COR-L47 (cell line): ENCODE measurements around the gene P2RY13.

ENCODE experiments used
- DNase-seq: peaks from one replicate; lab custom pipeline; 2025; lab: John Stamatoyannopoulos, UW

The P2RY13 gene

DNA sequence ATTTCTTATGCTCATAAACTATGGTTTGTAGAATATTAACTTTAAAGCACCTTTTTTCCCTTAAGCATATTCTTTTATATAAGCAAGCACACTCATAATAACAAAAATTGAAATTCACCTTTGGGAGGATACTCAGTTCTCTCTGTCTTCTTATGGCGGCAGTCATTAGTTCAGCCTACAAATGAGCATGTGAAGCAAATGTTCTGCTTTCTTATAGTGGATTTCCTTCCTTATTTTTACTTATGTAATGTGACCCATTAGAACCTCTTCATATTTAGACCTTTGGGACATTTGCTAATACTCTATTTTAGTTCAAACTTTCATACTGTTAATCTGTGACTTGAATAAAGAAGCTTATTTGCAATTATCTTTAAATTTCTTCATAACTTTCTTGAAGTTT is at the start of gene P2RY13:
P2RY13 (minus strand) TSS at position 187 of the 400 bp plus-strand sequence; CDS start at position 166, 21 bp downstream.
- DNase-seq = no peak

DNA sequence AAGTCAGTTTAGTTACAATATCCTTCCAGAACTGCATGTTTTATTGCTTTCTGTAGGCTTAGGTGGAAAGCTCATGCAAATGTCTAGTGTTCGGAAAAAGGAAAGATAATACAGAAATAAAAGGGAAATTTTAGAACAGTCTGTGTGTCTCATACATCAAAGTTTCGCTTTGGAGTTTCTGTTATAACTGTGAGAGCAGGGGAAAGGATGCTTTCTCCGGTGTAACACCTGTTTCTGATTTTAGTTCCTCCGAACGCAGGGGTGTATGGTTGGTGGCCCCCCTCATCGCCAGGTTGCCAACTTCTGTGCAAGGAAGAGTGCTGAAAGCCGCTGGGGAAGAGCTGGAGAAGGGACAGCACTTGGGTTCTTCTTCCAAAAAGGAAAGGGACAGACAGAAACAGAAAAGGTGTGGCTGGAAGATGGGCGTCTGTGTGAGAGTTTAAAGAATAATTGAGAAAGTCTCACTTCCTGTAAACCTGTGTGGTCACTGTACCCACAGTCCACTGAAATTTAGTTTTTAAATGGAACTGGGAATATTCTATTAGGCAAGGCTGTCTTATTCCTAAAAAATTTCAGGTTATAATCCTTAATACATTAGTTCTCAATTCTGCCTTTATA is 48.5 kb upstream of the P2RY13 start:
- no peak for DNase-seq

DNA sequence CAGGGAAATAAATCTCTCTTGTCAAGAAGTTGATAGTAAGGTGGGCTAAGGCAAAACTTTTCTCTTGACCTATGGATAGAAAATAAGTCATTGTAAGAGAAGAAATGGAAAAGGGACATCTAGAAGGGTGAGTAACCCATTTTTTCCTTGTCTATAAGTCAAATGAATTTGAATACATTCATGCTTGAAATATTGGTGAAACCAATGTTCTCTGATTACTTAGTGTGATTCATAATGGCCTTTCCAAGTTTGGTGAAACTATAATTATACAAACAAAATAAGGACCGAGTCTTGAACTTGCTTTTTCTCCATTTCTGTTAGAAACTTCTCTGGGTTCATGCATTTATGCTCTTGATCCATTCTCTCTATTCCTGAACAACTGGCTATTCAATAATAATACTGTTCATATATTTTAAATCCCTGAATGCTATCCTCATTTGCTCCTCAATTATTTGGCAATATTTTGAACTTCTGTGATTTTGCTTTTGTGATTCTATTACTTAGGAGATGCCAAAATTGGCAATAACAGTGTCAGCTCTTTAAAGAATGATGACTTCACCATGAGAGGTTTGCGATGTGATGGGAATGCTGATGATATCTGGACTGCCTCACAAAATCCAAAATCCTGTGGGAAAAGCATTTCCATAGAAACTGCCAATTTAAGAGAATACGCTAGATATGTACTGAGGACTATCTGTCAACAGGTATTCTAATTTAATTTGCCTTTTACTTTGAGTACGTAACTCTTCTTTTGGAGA is 42.9 kb upstream of the P2RY13 start:
- no peak for DNase-seq

- no peak for DNase-seq
These were observed 42.2 kb upstream of the P2RY13 start for GRCh38 chr3:151371526-151371925.

GRCh38 chr3:151367448-151367847 is 38.1 kb upstream of the P2RY13 start:
- no peak for DNase-seq

DNA sequence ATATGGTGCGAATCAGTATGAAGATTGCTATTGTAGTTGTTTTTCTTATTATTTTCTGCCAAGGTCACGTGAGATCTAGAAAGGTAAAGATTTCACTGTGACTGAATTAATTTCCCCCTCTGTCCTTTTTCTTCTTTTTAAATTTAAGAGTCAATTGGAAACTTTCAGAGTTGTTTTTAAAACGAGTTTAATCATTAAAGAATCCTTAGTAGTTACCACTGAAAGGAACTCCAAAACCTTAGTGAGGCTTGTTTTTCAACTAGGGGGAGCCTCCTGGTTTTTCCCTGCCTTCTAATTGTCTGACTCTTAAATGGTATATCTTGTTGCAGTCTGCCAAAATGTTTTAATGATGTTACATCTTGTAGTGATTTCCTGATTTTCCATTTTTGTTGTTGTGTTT is 37.6 kb upstream of the P2RY13 start:
- DNase-seq = no peak

- no peak for DNase-seq
These were observed 33.4 kb upstream of the P2RY13 start for GRCh38 chr3:151362751-151363174.

DNA sequence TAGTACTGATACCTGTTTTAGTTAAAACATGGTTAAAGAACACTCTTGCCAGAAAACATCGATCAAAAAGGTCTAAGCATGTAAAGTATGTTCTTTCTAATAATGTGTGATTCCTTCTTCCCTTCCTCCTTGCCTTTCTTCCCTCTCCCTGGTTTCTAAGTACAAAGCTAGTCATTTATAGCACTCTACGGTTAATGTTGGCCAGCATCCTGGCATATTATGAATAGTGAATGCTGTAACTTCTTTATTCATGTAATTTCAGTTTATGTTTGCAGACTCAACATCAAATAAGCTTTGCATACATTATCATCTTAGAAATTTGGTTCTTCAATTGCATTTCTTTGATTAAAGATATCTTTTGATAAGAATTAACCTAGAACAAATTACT is 28.1 kb upstream of the P2RY13 start:
- DNase-seq = no peak

- no peak for DNase-seq
These were observed 27.6 kb upstream of the P2RY13 start for GRCh38 chr3:151356794-151357462.

- no peak for DNase-seq
These were observed 22.3 kb upstream of the P2RY13 start for GRCh38 chr3:151351648-151352047.

DNA sequence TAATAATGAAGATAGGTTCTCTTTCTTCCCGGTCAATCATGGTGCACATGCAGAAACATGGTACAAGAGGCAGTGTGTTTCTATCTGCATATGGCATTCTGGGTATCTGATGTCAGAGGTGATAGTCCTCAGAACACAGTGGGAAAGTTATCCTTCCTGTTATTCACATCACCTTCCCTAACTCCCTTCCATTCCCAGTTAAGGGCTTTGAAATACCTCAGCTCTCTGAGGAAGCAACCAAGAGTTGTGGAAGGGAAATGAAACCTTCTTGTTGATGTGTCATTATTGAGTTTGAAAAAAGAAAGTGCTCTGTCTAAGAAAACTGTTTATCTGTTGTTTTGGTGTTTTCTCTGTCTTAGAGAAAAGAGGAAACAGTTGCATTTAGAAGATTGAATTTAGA is 21.9 kb upstream of the P2RY13 start:
- DNase-seq = no peak

- no peak for DNase-seq
These were observed 21.3 kb upstream of the P2RY13 start for GRCh38 chr3:151350656-151351055.

GRCh38 chr3:151347432-151347831 is 18.1 kb upstream of the P2RY13 start:
- no peak for DNase-seq

DNA sequence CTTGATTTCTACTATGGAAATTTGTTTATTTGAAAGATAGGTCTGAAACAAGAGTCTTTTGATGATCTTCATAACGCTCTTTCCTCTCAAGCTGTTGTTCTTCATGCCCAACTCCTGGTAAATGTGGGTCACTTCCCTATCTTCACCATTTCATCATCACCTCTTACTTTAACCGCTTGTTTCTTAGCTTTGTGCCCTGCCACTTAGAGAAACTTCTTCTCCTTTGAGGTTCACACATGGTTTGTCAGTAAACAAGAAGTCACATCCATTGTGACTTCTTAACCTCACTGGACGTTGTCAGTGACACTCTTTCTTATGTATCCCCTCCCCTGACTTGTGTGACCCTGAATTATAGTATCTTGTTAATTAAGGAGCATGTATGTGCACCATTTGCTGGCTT is 16.9 kb upstream of the P2RY13 start:
- no peak for DNase-seq

GRCh38 chr3:151345859-151346258 is 16.5 kb upstream of the P2RY13 start:
- DNase-seq = no peak

DNA sequence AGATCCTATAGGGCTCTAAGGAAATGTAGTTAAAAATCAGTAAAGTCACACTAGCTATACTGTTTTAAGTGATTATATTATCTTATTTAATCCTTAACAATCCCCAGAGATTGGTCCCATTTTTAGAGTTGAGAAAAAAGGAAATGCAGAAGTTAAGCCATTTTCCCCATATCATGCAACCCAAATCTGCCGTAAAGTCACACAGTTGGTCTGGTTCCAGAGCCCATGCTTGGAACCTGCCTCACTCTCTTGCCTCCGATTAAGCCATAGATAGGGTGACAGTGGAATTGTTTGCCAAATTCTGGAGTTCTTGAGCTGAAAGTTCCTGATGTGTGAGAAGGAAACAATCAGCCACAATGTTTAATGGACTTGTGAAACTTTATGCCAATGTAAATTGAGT is 2.3 kb upstream of the P2RY13 start:
- DNase-seq = no peak

DNA sequence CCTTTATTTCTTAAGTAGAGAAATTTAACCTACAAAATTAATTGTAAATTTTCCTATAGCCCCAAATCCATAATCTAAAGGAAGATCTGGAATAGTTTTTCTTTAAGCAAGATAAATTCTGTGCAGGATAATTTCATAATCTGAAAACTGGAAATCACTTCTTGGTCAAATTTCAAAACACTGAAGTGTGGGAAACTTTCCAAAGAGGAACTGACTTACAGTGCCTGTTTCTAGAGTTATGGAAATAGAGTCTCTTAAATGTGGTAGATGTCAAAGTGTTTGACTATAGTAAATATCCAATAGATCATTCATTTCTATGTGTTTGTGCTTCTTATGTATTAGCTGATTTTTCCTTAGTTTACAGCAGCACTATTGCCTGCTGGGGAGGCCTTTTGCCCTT is 1.6 kb upstream of the P2RY13 start:
- no peak for DNase-seq

- no peak for DNase-seq
These were observed 1.0 kb upstream of the P2RY13 start for GRCh38 chr3:151330379-151330778.

DNA sequence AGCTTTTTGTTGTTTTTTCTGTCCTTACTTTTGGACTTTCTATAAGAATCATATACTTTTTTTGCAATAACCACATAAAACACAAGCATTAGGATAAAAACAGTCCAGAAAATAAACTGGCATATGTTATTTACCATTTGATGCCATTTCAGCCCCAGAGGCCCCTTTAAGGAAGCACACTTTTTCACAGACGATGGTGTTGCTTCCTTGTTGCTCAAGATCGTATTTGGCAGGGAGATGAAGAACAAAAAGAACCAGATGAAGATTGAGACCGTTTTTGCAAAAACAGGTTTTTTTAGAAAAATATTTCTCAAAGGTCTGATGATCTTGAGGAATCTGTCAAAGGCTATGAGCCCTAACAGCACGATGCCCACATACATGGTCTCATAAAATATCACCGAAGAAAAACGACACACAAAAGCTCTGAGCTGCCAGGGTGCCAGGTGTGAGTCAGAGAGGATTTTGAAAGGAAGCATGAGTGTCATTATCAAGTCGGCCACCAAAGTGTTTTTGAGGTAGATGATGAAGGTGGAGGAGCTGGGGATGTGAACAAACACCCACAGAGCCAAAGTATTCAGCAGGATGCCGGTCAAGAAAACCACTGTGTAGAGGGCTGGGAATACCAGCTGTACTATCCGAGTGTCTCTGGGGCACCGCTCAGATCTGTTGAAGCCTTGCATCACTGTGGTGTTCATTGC is 902 bp downstream of the P2RY13 start:
- no peak for DNase-seq

DNA sequence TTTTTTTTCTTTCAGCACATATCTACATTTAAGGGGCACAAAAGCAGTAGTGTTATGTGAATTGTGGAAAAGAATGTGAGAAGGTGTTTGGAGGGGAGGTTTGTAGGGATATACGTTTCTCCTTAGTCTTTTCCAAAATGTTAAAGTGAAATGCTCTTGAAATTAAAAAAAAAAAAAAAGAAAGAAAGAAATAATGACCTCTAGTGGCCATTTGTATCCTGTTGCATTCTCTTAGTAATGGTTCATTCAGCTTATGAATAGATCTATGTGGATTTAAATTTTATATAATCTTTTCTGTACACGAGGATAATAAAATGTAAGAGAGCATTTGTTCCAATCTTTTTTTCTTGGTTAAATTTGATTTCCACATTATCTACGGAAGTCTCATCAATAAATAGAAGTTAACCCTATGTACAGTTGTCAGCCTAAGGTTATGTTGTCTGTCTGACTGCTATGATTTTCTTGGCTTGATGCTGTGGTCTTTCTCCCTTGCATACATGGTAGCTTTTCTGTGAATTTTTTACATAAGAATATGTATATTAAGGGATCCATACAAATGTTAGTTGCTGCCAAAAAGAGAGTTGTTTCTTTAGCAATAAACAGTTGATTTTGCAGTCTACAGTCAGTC is 1.7 kb downstream of the P2RY13 start:
- DNase-seq = peak; percentile 35

GRCh38 chr3:151322511-151322910 is 6.8 kb downstream of the P2RY13 start:
- no peak for DNase-seq

DNA sequence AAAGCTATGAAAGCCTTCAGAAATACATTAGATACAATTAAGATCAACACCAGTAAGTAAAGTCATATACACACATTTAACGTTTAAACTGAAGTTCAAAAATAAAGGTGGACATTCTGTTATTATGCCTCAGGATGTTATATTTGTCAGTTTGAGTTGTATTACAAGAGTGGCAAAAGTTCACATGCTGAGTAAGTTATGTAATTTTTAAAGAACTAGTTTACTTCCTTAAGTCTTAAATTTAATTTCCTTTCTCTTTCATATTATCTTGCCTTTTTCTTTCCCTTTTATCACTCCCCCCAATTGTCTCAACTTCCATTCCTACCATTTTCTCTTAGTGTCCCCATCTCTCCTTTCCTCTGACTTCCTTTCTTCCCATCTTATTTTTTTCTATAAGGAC is 7.8 kb downstream of the P2RY13 start:
- no peak for DNase-seq
